ENCODE data around the gene CACNA2D2. TPM values are rescaled to one million over a fixed set of nuclear protein-coding genes. Genes with fewer than 3 reads are reported as not detected.

The CACNA2D2 gene
- total RNA-seq, 1 experiment from 2014 or later: 27.7 TPM

GRCh38 chr3:50378024-50378423 lies 125.4 kb downstream of the CACNA2D2 start:
- no peak overlapping the region for H4K8ac ChIP-seq (replicated peaks; ENCODE audit: insufficient read length, low read depth, low read length)
- H3K56ac ChIP-seq (ENCODE audit: insufficient read length, low read depth, low read length): no peak overlapping the region
- H3K27ac Mint-ChIP-seq: no peak overlapping the region; a peak in 1 of 7 replicates
- no peaks in the 10 kb centered on the region for H3K9me3 Mint-ChIP-seq
- H4K5ac ChIP-seq (ENCODE audit: insufficient read length, low read depth, low read length): no peak overlapping the region
- no peak overlapping the region for H3K4ac ChIP-seq (ENCODE audit: low read depth, low read length)
- H4K91ac ChIP-seq (ENCODE audit: insufficient read length, low read depth, low read length): no peak overlapping the region
- no peak overlapping the region for H3K23ac ChIP-seq (ENCODE audit: insufficient read length, low read depth, low read length)
- no peak overlapping the region for H2AK5ac ChIP-seq (ENCODE audit: insufficient read length, low read length)
- no peak overlapping the region for H3T11ph ChIP-seq (ENCODE audit: low read length)
- H3K27me3 Mint-ChIP-seq (ENCODE audit: low read depth): peaks cover 3% of the 10 kb centered on the region
- no peak overlapping the region for H3K9ac ChIP-seq (ENCODE audit: extremely low read depth, insufficient read length, low read length)
- H3K4me2 ChIP-seq (ENCODE audit: insufficient read depth, insufficient read length, low read length): no peak overlapping the region
- H2BK20ac ChIP-seq (ENCODE audit: low read depth, low read length, poor library complexity, severe bottlenecking): no peak overlapping the region
- H3K27ac ChIP-seq (ENCODE audit: insufficient read length, low read depth, low read length): no peak overlapping the region
- H2BK15ac ChIP-seq (ENCODE audit: low read depth, low read length): no peak overlapping the region
- peaks cover 2% of the 10 kb centered on the region for H4K20me1 ChIP-seq (ENCODE audit: control insufficient read depth, insufficient read depth, insufficient read length)
- no peak overlapping the region for H2BK12ac ChIP-seq (ENCODE audit: insufficient read length, low read depth, low read length)
- H3K4me3 Mint-ChIP-seq: no peak overlapping the region
- H3K79me2 ChIP-seq (ENCODE audit: insufficient read depth, low read length): no peaks in the 10 kb centered on the region
- no CpG with 5 or more reads among the region's 6 CpGs for WGBS (ENCODE audit: extremely low coverage, insufficient read length, low lambda C conversion rate)
- no peak overlapping the region for H3K14ac ChIP-seq (ENCODE audit: insufficient read depth, low read length)
- no peak overlapping the region for H2AFZ ChIP-seq (ENCODE audit: low read length)
- TF ChIP-seq CTCF (conservative IDR thresholded peaks at IDR 0.05): peak; percentile 44
- H3K9me3 ChIP-seq (ENCODE audit: control insufficient read depth, low read depth, low read length): no peaks in the 10 kb centered on the region
- H3K36me3 Mint-ChIP-seq (ENCODE audit: insufficient read depth in 1 of 3, low read depth in 3 of 3): peaks cover 0 to 4% (median 0%) of the 10 kb centered on the region in 3 experiments; a peak in 1 of 7 replicates
- no peak overlapping the region for H2BK120ac ChIP-seq (ENCODE audit: low read depth, low read length, poor library complexity, severe bottlenecking)
- no peaks in the 10 kb centered on the region for H3K27me3 ChIP-seq (ENCODE audit: insufficient read depth, low read length)
- H2BK5ac ChIP-seq (ENCODE audit: insufficient read length, low read length): no peak overlapping the region
- peaks cover 11 to 38% of the 10 kb centered on the region in 2 experiments; a peak in 3 of 4 replicates for H3K4me1 Mint-ChIP-seq
- no peaks in the 10 kb centered on the region for H3K79me1 ChIP-seq (ENCODE audit: insufficient read depth, low read depth, low read length, poor library complexity, severe bottlenecking)
- no peaks in the 10 kb centered on the region for H3K23me2 ChIP-seq (ENCODE audit: insufficient read length, low read depth, low read length, poor library complexity, severe bottlenecking)
- H3K4me1 ChIP-seq (ENCODE audit: insufficient read depth, low read length): no peaks in the 10 kb centered on the region
- no peak overlapping the region for H3K18ac ChIP-seq (ENCODE audit: insufficient read length, low read depth, low read length)
- DNase-seq: no peak
